Lower leg skin (tissue), 4 donors: ENCODE measurements around the gene MYOD1. TPM values are rescaled to one million over a fixed set of nuclear protein-coding genes. Genes with fewer than 3 reads are reported as not detected.

Experiments used
- DNase-seq, 2 donors: peaks; one replicate each; pipeline ENCODE4 v3.0.0-alpha.2; 2019; ENCODE audit warnings: low spot score in 2 of 2
- H3K4me3 ChIP-seq: fragments of 200-600 bp; sonication (generic); 2 replicates; pipeline ENCODE4 v1.5.1; 2017; ENCODE audit warnings: mild to moderate bottlenecking, low read depth; ENCODE audit not compliant: poor library complexity, severe bottlenecking
- CTCF ChIP-seq, 3 donors: fragments of 450-650 bp; IDR thresholded peaks; one replicate each; pipeline ENCODE4 v1.5.1; 2016; ENCODE audit warnings: antibody characterized with exemption in 3 of 3, mild to moderate bottlenecking in 3 of 3, moderate library complexity in 2 of 3
- POLR2A ChIP-seq, 2 donors: fragments of 450-650 bp; IDR thresholded peaks; one replicate each; pipeline ENCODE4 v1.6.1; 2016 to 2017; ENCODE audit warnings: antibody characterized with exemption in 2 of 2, mild to moderate bottlenecking in 1 of 2, moderate library complexity in 1 of 2
- WGBS, 2 donors: methylation state at CpG; one replicate each; pipeline ENCODE4 v1.1.5; 2018; 5-methylcytosine and 5-hydroxymethylcytosine counted together
- intact Hi-C: fragments of 100-400 bp; cut with DNase I; formaldehyde crosslinking; loops from one replicate; pipeline ENCODE4 v1.15.0; 2023; ENCODE audit warnings: low total_unique reads
- total RNA-seq, 4 donors: library from RNA; depleted of rRNA; stranded (reverse); fragments of >200 nt; gene quantifications; one replicate each; pipeline ENCODE4 v1.1.0, GENCODE V29; 2016

The MYOD1 gene
- total RNA-seq, 4 donors from 2014 or later: not detected

GRCh38 chr11:17736930-17737817 lies 17.8 kb downstream of the MYOD1 start:
- 72 to 75% methylated on average over 15 of the region's 15 CpGs for WGBS, 2 donors
- no peak overlapping the region for H3K4me3 ChIP-seq
- intact Hi-C loops: loop anchor here (1.0 kb wide), 1 partner anchor 238 kb away; no protein-coding TSS in a partner anchor
- DNase-seq: no peak
- no peak for TF ChIP-seq CTCF (IDR thresholded peaks at IDR 0.05)
- TF ChIP-seq POLR2A (IDR thresholded peaks at IDR 0.05): no peak

GRCh38 chr11:17738151-17738973 lies 19.0 kb downstream of the MYOD1 start:
- intact Hi-C loops: no loop called here
- no peak for TF ChIP-seq POLR2A (IDR thresholded peaks at IDR 0.05)
- TF ChIP-seq CTCF (IDR thresholded peaks at IDR 0.05): no peak
- DNase-seq: no peak
- no peak overlapping the region for H3K4me3 ChIP-seq
- 49 to 63% methylated on average over 9 of the region's 10 CpGs for WGBS, 2 donors

- WGBS, 2 donors: 67 to 69% methylated on average over 6 of the region's 6 CpGs
- intact Hi-C loops: no loop called here
These were observed 20.6 kb downstream of the MYOD1 start for GRCh38 chr11:17739945-17740338.

GRCh38 chr11:17740649-17741235 lies 21.4 kb downstream of the MYOD1 start:
- no peak overlapping the region for H3K4me3 ChIP-seq
- 60 to 66% methylated on average over 7 of the region's 7 CpGs for WGBS, 2 donors
- no peak for DNase-seq
- no peak for TF ChIP-seq POLR2A (IDR thresholded peaks at IDR 0.05)
- intact Hi-C loops: no loop called here

More at GRCh38 chr11:17739945-17740338, 20.6 kb downstream of the MYOD1 start:
- TF ChIP-seq CTCF (IDR thresholded peaks at IDR 0.05) (no peak), POLR2A (IDR thresholded peaks at IDR 0.05) (no peak)
- H3K4me3 ChIP-seq: no peak overlapping the region
- DNase-seq: no peak

- TF ChIP-seq CTCF (IDR thresholded peaks at IDR 0.05) (no peak), POLR2A (IDR thresholded peaks at IDR 0.05) (no peak)
- intact Hi-C loops: no loop called here
- no peak overlapping the region for H3K4me3 ChIP-seq
- no peak for DNase-seq
- 90% methylated on average over 10 of the region's 10 CpGs for WGBS, 2 donors
These were observed 22.1 kb downstream of the MYOD1 start for GRCh38 chr11:17741487-17741886.

GRCh38 chr11:17742019-17742418 lies 22.6 kb downstream of the MYOD1 start:
- no peak for DNase-seq
- H3K4me3 ChIP-seq: no peak overlapping the region
- no peak for TF ChIP-seq POLR2A (IDR thresholded peaks at IDR 0.05)
- TF ChIP-seq CTCF (IDR thresholded peaks at IDR 0.05): no peak
- WGBS, 2 donors: 86 to 88% methylated on average over 4 to 5 of the region's 5 CpGs
- intact Hi-C loops: no loop called here
